HG03575 (cell line): ENCODE results near the gene AARSD1.
"Not testable (repeated sequence)": the region's sequence is repeated elsewhere in the genome, so short reads cannot be mapped to it uniquely, and the experiment has no call there.

Experiments used
- ATAC-seq: cut with Tn5 transposase; IDR thresholded peaks from one replicate; pipeline ENCODE4 v1.9.1; 2021; ENCODE audit not compliant: unreplicated experiment, insufficient number of reproducible peaks, low FRiP score; ENCODE audit errors: extremely low read depth

The AARSD1 gene

DNA sequence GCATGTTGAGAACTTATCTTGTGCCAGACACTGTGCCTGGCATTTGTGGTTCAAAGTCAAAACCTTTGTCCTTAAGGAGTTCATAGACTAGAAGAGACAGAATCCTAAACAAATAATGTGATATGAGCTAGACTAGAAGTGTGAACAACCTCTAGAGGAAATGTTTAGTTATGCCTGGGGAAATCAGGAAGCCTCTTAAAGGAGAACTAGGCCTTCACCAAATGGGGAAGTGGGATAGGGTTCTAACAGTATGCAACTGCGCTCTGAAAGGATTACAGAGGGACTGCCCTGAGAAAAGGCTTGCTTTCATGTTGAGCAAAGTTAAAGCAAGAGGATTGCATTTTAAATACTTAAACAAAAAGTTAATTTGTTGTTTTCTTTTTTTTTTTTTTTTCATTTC is 21.0 kb upstream of the AARSD1 start:
- no peak for ATAC-seq

DNA sequence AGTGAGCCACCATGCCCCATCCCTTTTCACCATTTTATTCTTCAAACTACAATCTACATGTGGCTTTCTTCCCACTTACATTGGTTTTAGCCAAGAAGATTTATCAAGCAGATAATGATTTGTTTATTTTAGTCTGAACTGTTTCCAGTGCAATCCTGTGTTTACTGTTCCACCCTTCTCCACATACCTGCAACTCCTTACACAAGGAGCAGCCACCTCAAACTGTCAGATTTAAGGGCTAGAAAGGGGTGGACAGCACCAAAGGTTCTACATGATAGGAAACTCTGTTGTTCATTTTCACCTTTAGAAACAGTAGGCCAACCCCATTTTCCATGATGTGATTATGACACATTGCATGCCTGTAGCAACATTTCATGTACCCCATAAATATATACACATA is 18.0 kb upstream of the AARSD1 start:
- ATAC-seq = no peak

DNA sequence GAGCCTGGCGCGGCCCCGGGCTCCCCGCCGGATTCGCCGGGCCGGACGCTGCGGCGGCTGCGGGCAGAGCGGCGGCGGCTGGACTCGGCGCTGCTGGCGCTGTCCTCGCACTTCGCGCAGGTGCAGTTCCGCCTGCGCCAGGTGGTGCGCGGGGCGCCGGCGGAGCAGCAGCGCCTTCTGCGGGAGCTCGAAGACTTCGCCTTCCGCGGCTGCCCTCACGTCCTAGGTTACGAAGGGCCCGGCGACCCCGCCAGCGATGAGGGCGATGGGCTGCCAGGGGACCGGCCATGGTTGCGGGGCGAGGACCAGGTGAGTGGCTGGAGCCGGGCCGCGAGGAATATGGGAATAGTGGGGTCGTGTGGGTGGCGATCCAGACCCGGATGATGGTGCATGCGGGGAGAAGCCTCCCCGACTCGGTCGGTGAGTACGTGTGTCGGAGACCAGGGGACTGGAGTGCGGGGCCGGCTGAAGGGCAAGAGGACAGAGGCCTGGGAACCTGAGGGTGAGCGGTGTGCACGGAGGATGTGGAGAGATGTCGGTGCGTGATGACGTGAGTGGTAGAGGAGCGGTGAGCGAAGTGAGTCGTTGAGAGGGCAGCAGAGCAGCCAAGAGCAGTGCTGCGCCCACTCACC is 16.6 kb upstream of the AARSD1 start:
- no peak for ATAC-seq

DNA sequence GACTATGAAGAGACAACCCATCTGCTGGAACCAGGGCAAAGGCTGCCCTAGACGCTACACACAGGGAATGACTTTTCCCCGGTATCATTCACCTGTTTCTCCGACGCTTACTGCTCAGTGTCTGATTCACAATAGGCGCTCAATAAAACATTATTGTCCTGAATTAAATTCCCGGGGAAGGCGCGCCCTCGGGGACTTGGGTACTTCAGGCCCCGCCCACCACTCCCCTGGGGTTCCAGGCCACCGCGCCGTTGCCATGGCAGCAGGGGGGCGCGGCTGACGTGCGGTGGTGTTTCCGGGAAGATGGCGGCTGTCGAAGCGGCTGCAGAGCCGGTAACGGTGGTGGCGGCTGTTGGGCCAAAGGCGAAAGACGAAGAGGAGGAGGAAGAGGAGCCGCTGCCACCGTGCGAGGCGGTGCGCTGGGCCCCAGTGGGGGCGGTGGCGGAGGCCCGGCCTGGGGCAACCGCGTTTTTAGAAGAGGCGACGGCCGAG is 16.1 kb upstream of the AARSD1 start, which contains the start of gene RUNDC1:
TSS of gene RUNDC1 (plus strand) at position 292 of the 492 bp plus-strand sequence. CDS start at position 304, 12 bp downstream.
- ATAC-seq = no peak

DNA sequence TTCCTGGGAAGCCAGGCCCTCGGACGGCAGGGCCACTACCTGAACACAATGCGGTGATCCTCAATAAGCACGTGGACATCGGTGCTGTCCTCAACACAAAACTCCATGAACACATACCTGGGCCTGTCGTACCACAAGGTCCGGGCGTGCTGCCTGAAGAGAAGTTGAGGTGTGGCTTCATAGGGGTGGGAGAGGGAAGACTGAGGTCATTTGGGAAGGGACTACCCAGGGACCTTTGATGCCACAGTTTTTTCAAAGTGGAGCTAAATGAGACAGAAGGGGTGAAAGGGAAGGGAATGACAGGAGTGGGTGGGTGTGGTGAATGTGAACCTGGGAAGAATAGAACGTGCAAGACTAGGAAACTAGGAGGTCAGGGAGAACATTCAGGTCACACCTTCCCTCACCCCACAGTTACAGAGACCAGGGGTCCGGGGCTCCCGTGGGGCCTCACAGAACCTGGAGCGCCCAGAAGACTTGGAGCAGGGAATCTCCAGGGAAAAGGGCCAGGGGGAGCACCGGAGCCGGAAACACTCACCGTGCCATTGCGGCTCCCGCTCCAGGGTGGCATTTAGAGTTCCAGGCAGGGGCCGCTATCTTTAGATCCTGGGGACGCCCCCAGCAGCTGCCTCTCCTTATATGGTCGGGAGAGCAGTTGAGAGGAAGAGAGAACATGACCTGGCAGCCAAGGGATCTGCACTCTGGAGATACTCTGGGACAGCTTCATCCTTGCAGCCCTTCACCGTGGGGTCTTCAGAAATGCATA is 15.4 kb upstream of the AARSD1 start, which contains the start of gene PTGES3L:
TSS of gene PTGES3L (minus strand) at position 570 of the 763 bp plus-strand sequence. CDS start at position 543, 27 bp downstream.
- no peak for ATAC-seq

DNA sequence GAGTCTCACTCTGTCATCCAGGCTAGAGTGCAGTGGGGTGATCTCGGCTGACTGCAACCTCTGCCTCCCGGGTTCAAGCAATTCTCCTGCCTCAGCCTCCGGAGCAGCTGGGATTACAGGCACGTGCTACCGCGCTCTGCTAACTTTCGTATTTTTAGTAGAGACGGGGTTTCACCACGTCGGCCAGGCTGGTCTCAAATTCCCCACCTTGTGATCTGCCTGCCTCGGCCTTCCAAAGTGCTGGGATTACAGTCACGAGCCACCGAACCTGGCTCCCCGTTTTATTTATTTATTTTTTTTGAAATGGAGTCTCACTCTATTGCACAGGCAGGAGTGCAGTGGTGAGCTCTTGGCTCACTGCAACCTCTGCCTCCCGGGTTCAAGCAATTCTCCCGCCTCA is 11.4 kb upstream of the AARSD1 start:
- ATAC-seq = not testable (repeated sequence)

DNA sequence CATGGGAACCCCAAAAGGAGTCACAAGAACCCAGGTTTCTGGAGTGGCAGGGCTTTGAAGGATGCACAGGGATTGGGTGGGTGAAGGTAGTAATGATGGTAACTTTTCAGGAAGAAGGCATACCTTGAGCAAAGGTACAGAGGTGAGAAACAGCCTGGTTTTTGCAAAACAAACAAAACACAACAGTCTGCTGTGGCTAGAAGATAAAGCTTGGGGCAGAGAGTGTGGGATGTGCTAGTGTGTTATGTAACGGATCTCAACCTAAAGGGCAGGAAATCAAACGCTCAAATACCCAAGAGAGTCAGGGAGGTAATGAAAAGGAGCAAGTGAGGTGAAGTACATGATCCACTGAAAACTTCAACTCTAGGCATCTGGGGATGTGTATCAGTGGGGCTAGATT is 11.0 kb upstream of the AARSD1 start:
- no peak for ATAC-seq

DNA sequence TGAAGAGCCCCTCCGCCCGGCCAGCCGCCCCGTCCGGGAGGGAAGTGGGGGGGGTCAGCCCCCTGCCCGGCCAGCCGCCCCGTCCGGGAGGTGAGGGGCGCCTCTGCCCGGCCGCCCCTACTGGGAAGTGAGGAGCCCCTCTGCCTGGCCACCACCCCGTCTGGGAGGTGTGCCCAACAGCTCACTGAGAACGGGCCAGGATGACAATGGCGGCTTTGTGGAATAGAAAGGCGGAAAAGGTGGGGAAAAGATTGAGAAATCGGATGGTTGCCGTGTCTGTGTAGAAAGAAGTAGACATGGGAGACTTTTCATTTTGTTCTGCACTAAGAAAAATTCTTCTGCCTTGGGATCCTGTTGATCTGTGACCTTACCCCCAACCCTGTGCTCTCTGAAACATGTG is 9.1 kb upstream of the AARSD1 start:
- not testable (repeated sequence) for ATAC-seq

DNA sequence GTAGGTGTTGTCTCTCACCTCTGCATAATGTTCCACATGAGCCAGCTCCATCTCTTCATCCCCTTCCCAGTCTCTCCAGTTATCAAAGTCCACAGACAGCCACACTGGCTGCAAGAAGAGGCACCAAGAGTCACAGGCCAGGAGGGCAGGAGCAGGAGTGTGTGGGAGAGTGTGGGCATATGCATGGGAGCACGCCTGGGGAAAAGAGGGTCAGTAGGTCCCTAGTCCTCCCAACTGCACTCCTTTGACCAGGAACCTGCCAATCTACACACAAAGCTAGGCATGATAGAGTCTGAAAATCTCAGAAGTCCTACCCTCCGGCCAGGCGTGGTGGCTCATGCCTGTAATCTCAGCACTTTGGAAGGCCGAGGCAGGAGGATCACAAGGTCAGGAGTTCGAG is 7.3 kb upstream of the AARSD1 start:
- no peak for ATAC-seq

DNA sequence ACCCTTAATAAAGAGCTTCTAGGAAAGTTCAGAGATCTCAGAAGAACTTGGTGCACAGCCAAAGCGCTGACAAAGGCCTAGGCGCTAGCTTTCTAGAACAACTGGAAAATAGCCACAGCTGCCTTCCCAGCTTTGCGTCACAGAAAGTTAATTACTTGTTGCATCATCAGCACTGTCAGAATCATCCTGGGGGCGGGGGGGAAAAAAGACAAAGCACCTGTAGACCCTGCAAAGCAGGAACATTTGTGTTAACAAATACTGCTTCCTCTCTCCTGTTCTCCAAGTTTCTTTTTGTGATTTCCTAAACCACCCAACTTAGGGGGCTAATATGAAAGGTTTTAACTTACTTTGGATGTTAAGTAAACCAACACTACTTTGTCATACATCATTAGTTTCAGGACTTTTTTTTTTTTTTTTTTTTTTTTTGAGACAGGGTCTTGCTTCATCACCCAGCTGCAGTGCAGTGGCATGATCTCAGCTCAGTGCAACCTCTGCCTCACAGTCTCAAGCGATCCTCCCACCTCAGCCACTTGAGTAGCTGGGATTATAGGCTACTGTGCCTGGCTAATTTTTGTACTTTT is 4.8 kb upstream of the AARSD1 start:
- ATAC-seq = no peak

DNA sequence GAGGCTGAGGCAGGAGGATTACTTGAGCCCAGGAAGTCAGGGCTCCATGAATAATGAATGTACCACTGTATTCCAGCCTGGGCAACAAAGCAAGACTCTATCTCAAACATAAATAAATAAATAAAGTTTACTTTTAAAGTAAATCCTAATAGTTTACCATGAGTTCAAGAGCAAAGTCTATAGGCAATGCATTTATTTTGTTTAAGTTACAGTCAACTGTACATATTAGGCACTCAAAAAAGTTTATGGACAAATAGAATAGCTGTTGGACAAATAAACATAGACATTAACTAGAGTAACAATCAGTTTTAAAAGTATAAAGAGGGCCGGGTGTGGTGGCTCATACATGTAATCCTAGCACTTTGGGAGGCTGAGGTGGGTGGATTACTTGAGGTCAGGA is 3.7 kb upstream of the AARSD1 start:
- ATAC-seq = no peak

DNA sequence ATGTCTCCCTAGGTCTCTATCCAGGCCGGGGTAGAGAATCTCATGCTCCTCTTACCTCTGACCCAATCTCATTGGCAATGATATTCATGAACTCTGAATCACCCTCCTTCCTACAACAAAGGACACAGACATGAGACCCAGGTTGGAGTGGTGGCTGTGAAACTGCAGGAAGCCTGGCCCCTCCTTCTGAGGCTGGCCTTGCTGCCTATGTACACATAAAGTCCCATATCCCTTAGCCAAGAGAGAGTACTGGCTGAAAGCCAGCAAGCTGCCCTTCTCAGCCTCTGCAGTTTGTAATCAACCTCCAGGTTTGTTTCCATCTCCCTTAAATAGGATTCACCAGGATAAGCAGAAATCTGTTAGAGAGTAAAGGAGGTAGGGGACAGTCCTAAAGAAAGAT is 10.6 kb downstream of the AARSD1 start:
- ATAC-seq = no peak

DNA sequence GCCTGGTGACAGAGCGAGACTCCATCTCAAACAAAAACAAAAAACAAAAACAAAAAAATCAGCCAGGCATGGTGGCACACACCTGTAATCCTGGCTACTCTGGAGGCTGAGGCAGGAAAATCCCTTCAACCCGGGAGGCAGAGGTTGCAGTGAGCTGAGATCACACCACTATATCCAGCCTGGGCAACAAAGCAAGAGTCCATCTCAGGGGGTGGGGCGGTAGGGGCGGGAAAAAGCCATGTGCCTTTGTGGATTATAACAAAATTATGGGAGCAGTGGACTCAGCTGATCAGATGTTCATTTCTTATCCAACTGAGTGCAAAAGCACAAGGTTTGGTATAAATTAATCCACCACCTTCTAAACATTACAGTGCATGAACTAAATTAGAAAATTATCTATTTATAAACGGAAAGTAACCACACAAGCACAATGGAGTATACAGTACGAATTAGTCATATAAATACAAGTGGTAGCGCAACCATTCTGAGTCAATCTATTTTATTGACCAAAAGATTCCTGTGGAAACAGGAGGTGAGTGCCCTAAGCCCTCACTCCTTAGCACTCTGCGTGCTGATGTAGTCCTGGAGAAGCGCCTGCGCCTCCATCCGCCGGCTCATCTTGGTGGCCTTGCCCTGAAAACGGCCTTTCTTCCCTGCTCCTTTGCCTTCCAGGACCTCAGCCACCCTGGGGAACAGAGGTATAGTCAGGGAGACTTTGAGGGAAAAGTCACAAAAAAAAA is 14.0 kb downstream of the AARSD1 start:
- no peak for ATAC-seq

DNA sequence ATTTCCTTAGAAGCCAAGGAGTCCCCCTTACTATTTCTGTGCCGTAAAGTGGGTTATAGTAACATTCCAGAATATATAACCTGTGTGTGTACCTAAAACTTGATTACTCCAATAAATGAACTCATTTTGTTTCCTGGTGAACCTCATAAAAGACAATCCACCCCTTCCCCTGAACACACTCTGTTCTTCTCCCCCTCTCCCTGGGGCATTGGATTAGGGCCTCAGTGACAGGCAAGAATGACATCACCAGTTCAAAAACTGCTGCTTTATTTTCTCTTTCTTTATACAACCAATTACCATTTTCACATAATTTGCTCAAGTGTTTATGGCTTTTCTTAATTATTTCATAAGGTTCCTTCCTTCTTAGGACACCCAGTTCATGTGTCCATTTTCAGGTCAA is 17.4 kb downstream of the AARSD1 start:
- ATAC-seq = no peak

DNA sequence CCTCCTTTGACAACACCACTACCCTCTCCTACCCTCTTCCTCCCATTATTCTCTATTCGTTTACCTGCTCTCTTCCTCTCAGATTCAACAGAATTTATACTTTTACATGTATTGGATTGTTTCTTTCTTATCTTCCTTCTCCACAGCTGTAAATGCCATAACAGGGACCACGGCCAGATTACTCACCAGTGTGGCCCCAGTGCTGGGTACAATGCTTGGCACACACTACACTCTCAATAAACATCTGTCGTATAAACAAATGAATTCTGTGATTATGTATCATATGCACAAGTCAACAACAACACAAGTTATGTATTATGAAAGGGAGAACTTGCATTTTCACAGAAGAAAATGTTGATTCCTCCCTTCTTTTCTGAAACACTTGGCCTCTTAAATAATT is 20.0 kb downstream of the AARSD1 start:
- no peak for ATAC-seq

DNA sequence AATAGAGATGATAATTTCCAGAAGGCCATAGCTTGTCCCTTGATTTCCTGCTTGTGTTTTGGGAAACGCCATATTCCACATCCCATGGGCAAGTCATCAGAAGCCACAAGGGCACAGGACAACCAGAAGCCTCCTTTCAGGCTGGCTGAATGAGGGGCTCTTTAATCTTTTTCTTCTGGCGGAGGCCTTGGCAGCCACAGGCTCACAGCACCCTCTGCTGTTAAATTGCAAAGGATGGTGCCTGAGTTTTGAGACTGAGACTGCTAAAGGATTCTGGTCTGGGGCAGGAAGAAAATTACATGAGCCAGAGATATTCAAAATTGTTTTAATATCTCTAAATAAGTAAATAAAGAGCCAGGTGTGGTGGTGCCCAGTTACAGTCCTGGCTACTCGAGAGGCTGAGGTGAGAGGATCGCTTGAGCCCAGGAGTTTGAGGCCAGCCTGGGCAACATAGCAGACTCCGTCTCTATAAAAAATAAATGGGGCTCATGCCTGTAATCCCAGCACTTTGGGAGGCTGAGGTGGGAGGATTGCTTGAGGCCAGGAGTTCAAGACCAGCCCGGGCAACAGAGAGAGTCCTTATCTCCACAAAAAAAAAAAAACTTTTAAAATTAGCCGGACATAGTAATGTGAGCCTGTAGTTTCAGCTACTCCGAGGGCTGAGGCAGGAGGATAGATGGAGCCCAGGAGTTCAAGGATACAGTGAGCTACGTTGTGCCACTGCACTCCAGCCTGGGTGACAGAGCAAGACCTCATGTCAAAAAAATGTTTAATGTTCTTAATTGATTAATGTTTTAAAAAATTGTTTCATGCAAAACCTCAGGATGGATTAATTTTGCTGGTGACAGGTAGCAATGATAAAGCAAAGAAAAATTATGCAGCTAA is 26.3 kb downstream of the AARSD1 start:
- no peak for ATAC-seq

DNA sequence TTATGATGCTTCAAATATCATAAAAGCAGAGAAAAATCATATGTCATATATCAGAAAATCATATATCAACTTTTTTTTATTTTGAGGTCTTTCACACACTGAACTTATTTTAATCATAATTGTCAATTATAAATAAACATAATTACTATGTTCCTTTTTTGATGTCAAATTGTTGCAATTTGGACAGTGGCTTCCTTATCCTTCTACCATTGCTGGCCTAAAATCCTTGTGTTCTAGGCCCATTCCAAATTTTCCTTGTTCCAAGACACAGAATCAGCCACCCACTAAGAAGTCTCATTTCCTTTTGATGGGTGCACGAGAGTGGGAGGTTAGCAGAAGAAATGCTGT is 34.8 kb downstream of the AARSD1 start:
- ATAC-seq = no peak

DNA sequence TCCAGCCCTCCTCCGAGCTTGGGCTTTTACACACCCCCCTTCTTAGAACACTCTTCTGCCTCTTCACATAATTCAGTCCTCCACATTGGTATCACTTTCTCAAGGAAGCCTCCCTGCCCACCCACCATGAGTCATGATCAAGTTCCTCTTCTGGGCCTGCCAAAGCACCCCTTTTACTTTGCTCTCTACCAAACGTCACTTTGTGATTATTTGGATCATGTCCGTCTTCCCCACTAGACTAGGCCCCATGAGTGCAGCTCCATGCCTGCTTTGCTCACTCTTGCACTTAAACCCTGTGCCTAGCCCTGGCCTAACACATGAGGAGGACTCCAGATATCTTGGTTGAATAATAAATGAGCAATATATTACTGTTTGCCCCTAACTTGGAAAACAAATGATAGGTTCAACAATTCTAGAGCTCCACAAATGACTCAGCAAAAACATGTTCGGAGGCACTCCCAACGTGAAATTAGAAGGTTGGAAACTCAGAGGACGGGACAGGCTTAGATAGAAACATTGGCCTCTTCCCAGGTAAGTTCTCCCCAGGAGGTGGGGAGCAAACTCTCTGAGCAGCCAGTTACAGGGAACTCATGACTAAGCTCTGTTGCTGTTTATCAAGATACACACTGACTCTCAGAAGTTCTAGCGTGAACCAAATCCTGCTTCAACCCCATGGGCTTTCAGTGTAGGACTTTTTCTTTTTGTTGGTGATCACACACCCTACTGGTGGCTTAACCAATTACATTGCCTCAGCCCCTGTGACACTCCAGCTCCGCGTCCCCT is 35.3 kb downstream of the AARSD1 start:
- no peak for ATAC-seq
